ENCODE results near the gene SLC26A1.

- no peak for TF ChIP-seq ZFX (IDR thresholded peaks at IDR 0.05)
- TF ChIP-seq POLR2A (IDR thresholded peaks at IDR 0.05; ENCODE audit: borderline replicate concordance, extremely low read depth, insufficient read depth, insufficient read length), result no peak
- TF ChIP-seq CTCF (IDR thresholded peaks at IDR 0.05 in 2 of 3, conservative IDR thresholded peaks at IDR 0.05 in 1 of 3; ENCODE audit: borderline replicate concordance in 1 of 3, insufficient read depth in 1 of 3, low read depth in 2 of 3, low read length in 2 of 3), result no peak
- TF ChIP-seq EZH2 (IDR thresholded peaks at IDR 0.05), result no peak
- no peak for TF ChIP-seq POLR2AphosphoS5 (IDR thresholded peaks at IDR 0.05; ENCODE audit: low read depth, low read length)
- TF ChIP-seq EZH2phosphoT487 (IDR thresholded peaks at IDR 0.05; ENCODE audit: borderline replicate concordance), result no peak
- TF ChIP-seq REST (IDR thresholded peaks at IDR 0.05; ENCODE audit: low read depth), result no peak
- TF ChIP-seq RAD21 (IDR thresholded peaks at IDR 0.05; ENCODE audit: low read depth), result no peak
- no peak for TF ChIP-seq ZNF274 (IDR thresholded peaks at IDR 0.05; ENCODE audit: low read depth, low read length)
- TF ChIP-seq JUND (IDR thresholded peaks at IDR 0.05), result no peak
- no peak for TF ChIP-seq SIN3A (IDR thresholded peaks at IDR 0.05; ENCODE audit: low read depth)
- no peak for TF ChIP-seq ZBTB33 (IDR thresholded peaks at IDR 0.05; ENCODE audit: extremely low read depth, insufficient replicate concordance, low read length)
- TF ChIP-seq CBX3 (IDR thresholded peaks at IDR 0.05; ENCODE audit: low read depth), result no peak
Observed at GRCh38 chr4:1021386-1022050, 28.3 kb upstream of the SLC26A1 start.
